Immature natural killer cell (primary cell): Measurements from ENCODE around the gene RASGEF1B. TPM values are rescaled to one million over a fixed set of nuclear protein-coding genes. Genes with fewer than 3 reads are reported as not detected.

Experiments used
- DNase-seq, 3 donors: peaks; one replicate each; pipeline ENCODE4 v3.0.0; 2022; ENCODE audit warnings: mixed read lengths in 1 of 3
- H3K27ac Mint-ChIP-seq, 6 donors: one replicate each; pipeline ENCODE4 v1.8.0; 2020; ENCODE audit warnings: mixed read lengths in 6 of 6, mild to moderate bottlenecking in 5 of 6, inconsistent platforms in 4 of 6, moderate library complexity in 3 of 6
- H3K27me3 Mint-ChIP-seq, 3 donors: one replicate each; pipeline ENCODE4 v1.8.0; 2020 to 2021; ENCODE audit warnings: low read depth in 3 of 3, mild to moderate bottlenecking in 3 of 3, mixed read lengths in 3 of 3, moderate library complexity in 3 of 3, inconsistent platforms in 1 of 3
- H3K36me3 Mint-ChIP-seq, 3 donors: one replicate each; pipeline ENCODE4 v1.8.0; 2020; ENCODE audit warnings: mixed read lengths in 3 of 3, inconsistent platforms in 2 of 3, mild to moderate bottlenecking in 2 of 3
- H3K4me1 Mint-ChIP-seq, 2 donors: one replicate each; pipeline ENCODE4 v1.8.0; 2020; ENCODE audit warnings: inconsistent platforms in 2 of 2, mild to moderate bottlenecking in 2 of 2, mixed read lengths in 2 of 2, moderate library complexity in 1 of 2
- H3K4me3 Mint-ChIP-seq, 5 donors: one replicate each; pipeline ENCODE4 v1.8.0; 2020; ENCODE audit warnings: mild to moderate bottlenecking in 5 of 5, mixed read lengths in 5 of 5, inconsistent platforms in 3 of 5, moderate library complexity in 3 of 5
- H3K9me3 Mint-ChIP-seq, 6 donors: one replicate each; pipeline ENCODE4 v1.8.0; 2020; ENCODE audit warnings: mild to moderate bottlenecking in 6 of 6, mixed read lengths in 6 of 6, inconsistent platforms in 4 of 6, moderate library complexity in 3 of 6
- polyA plus RNA-seq, 3 donors: library from polyadenylated mRNA; unstranded; fragments of 300-500 nt; fragmentation: Illumina TruSeq; gene quantifications; one replicate each; pipeline ENCODE4 v1.2.3, GENCODE V29; 2021

The RASGEF1B gene
- 10 to 100 TPM in 1 of 3 donors, 1 to 10 TPM in 2; 5.9 to 11.2 (median 7.3) TPM for polyA plus RNA-seq

DNA sequence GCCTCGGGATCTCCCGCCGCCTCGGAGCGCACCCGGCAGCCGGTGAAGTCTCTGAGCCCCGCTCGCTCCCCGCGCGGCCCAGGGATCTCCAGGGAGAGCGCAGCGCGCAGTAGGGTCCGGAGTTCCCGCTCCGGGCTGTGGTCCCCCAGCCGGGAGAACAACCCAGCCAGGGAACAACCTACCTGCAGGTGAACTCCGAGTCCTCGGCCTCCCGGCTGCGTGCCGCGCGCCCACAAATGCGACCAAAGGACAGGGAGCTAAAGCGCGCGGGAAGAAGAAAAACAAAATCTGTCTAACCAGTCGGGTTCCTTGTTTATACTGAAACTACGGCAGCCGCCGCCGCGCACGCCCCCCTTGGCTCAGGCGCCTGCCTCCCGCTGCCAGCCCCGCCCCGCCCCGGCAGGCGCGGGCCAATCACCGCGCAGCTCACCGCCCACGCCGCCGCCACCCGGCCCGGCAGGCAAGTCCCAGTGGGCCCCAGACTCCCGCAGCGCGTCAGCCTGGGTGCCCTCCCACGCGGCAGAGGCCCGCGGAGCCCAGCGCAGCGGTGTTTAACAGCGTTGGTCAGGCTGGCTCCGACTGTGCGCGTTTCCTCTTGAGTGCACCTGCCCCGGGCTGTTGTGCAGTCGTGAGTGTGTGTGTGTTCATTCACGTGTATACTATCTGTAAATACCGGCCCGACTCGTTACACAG lies at the start of gene RASGEF1B:
TSS of gene RASGEF1B (minus strand) at position 320 of the 693 bp plus-strand sequence. CDS start 12,399 bp downstream, outside the sequence.
- Mint-ChIP-seq H3K9me3 (no peaks in the 10 kb centered on the region), H3K4me3 (peak within 1 kb of the TSS; percentile 90 to 99 (median 96)), H3K27ac (peak within 1 kb of the TSS; percentile 98 to 100 (median 99)), H3K27me3 (peaks cover 10 to 24% (median 10%) of the 10 kb centered on the region in 3 donors), H3K36me3 (no peaks in the 10 kb centered on the region), H3K4me1 (peaks cover 34 to 47% of the 10 kb centered on the region in 2 donors)
- peak; percentile 96 to 97 (median 97) for DNase-seq

DNA sequence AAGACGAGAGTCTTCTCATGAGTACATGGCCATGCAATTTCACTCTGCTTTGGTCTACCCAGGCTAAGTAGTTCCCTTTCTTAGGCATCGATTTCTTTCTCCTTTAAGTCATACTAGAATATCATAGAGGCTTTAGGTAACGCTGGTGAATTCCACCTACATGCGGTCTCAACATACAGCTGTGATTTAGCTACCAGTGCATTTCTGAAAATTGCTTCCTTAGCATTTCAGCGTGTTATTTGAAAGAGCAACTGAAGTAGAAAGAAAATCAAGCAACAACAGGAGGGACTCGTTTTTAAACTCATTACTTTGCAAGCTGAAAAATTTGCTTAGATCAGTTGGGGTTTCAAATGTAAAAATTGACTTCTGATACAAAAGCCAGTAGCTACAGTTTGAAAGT lies 48.1 kb upstream of the RASGEF1B start:
- H3K4me3 Mint-ChIP-seq = no peak overlapping the region
- no peak overlapping the region for H3K27ac Mint-ChIP-seq
- no peak for DNase-seq
- peaks cover 0 to 9% of the 10 kb centered on the region in 2 donors for H3K4me1 Mint-ChIP-seq
- peaks cover 0 to 4% (median 2%) of the 10 kb centered on the region in 3 donors for H3K27me3 Mint-ChIP-seq
- H3K36me3 Mint-ChIP-seq = no peaks in the 10 kb centered on the region
- H3K9me3 Mint-ChIP-seq = no peaks in the 10 kb centered on the region

DNA sequence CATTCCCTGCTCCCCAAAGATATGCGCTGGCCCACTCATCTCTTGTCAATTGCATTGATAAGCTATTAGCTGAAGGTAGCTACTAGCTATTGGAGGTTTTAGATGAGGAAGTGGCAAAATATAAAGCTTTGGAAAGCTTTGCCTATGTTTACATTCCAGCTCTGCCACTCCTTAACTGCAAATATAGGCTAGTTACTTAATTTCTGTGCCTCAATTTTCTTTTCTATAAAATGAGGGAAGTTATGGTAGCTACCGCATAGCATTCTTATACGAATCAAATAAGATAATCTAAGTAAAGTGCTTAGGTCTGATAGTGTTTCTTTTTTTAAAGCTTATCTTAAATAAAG lies 47.7 kb upstream of the RASGEF1B start:
- Mint-ChIP-seq H3K9me3 (no peaks in the 10 kb centered on the region), H3K27ac (no peak overlapping the region), H3K4me3 (no peak overlapping the region), H3K36me3 (no peaks in the 10 kb centered on the region), H3K4me1 (peaks cover 0 to 9% of the 10 kb centered on the region in 2 donors), H3K27me3 (peaks cover 0 to 4% (median 2%) of the 10 kb centered on the region in 3 donors)
- no peak for DNase-seq

DNA sequence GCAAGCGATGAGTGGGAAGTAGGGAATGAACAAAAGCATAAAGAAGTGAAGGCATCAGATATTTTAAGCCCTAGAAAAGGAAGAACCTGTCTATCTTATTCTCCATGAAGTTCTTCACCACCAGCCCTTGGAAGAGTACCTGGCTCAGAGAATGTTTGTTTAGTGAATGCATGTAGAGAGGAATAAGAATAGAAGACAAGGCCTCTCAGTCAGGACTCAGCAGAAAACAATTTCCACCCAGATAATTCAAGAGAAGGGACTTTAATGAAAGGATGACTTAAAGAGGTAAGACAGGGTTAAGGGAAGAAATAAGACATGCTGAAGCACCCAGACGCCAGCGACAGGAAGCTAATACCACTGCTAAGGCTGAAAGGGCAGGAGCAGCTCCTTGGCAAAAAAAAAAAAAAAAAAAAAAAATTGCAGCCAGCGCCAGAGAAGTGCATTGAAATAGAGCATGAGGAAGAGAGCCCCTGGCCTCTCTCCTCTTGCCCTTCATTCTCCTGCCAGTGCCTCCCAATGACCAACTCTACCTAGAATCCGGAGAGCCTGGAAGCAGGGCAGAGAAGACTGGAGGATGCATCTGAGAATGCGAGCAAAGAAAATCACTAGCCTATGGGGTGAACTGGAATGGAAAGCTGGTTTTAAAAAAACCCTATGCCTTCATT lies 47.2 kb upstream of the RASGEF1B start:
- H3K4me3 Mint-ChIP-seq = no peak overlapping the region
- H3K27me3 Mint-ChIP-seq = peaks cover 0 to 4% (median 2%) of the 10 kb centered on the region in 3 donors
- no peaks in the 10 kb centered on the region for H3K9me3 Mint-ChIP-seq
- no peak for DNase-seq
- peaks cover 0 to 9% of the 10 kb centered on the region in 2 donors for H3K4me1 Mint-ChIP-seq
- peak overlapping the region in 1 of 6 donors; percentile 2 for H3K27ac Mint-ChIP-seq
- no peaks in the 10 kb centered on the region for H3K36me3 Mint-ChIP-seq

DNA sequence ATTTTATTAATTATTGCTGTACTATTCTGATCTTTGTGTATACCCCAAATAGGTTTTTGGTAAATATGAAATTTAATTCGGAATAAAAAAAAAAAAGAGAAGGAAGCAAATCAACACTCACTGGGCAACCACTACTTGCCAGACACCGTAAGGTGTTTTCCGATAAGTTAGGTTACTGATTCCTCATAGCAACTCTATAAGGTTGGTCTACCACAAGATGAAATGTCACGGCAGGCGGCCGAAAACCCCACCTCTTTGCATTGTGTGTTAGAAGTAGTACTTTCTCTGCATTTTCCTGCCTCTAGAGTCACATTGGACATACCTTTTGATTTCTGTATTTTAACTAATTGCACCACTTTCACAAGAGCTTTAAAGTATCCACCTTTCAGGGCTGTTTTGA lies 44.5 kb upstream of the RASGEF1B start:
- H3K9me3 Mint-ChIP-seq = no peaks in the 10 kb centered on the region
- H3K27me3 Mint-ChIP-seq = peaks cover 0 to 2% (median 0%) of the 10 kb centered on the region in 3 donors
- H3K27ac Mint-ChIP-seq = peak overlapping the region in 1 of 6 donors; percentile 2
- peaks cover 0 to 18% of the 10 kb centered on the region in 2 donors for H3K4me1 Mint-ChIP-seq
- H3K36me3 Mint-ChIP-seq = no peaks in the 10 kb centered on the region
- DNase-seq = peak in 2 of 3 donors; percentile 34 to 45
- H3K4me3 Mint-ChIP-seq = peak overlapping the region in 1 of 5 donors; percentile 14

DNA sequence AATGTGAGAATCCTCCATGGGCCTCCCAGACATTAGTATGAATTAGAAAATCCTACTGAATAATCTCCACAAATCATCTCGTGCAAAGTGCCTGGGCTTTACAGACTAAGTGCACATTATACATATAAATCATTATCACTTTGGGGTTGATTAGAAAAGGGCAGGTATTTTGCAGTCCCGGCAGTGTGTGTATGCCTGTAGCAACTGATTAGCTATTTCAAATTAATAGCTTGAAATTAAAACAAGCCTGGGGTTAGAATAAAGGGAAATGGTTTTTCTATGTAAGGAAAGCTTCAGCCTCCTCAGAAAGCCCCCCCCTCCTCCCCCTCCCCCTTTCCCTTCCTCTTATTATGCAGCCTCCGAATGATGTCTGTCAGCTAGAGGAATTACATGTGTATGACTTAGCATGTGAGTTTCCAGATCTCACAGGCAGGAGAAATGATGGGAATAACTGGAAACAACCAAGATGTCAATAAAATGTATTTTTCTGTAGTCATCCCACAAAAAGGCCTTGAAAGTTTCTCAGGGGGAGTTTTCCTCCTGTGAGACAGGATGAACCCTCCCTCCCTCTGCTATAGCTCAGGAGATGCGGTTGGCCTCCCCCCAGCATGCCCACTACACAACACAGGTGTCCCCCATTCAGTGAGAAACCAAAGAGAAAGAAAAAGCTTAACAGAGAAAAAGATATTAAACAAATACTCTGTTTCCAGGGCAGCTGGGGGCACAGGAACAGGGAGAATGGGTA lies 41.2 kb upstream of the RASGEF1B start:
- no peak for DNase-seq
- Mint-ChIP-seq H3K4me1 (peaks cover 23 to 46% of the 10 kb centered on the region in 2 donors), H3K36me3 (no peaks in the 10 kb centered on the region), H3K9me3 (no peaks in the 10 kb centered on the region), H3K4me3 (no peak overlapping the region), H3K27me3 (peaks cover 2 to 5% (median 4%) of the 10 kb centered on the region in 3 donors), H3K27ac (peak overlapping the region in 1 of 6 donors; percentile 17)

DNA sequence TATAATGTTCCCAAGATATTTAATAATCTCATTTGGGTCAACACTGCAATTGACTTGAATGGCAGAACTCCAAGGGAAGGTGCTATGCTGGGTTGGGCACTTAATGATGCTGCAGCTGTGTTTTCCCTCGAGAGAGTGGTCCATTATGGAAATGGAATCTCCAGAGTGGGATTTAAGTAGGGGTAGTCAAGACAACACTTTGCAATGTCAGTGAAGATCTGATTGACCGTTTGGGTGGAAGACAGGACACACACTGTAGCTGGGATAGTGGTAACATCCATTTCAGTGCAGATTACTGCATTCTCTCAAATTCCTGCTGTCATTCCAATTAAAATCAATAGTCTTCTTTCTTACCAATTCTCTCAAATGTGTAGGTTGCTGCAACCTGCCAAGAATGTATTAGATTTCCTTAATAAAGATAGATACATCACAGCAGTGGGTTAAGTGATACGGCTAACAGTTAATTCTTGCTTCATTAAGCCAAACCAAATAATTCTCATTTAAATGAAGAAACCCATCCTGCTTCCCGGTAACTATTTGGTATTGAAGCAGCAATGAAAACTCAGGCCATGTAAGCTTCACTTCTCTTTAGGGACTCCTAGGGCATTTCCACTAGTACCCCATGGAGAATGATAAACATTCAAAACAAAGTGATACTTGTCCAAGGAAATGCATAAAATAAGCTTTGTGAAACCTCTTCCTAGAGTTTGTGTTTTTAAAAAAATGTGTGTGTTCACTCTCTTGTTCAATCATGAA lies 40.5 kb upstream of the RASGEF1B start:
- peaks cover 27 to 51% of the 10 kb centered on the region in 2 donors for H3K4me1 Mint-ChIP-seq
- H3K27me3 Mint-ChIP-seq = peaks cover 2 to 5% (median 4%) of the 10 kb centered on the region in 3 donors
- no peak for DNase-seq
- no peaks in the 10 kb centered on the region for H3K9me3 Mint-ChIP-seq
- H3K36me3 Mint-ChIP-seq = no peaks in the 10 kb centered on the region
- H3K27ac Mint-ChIP-seq = no peak overlapping the region
- H3K4me3 Mint-ChIP-seq = no peak overlapping the region

DNA sequence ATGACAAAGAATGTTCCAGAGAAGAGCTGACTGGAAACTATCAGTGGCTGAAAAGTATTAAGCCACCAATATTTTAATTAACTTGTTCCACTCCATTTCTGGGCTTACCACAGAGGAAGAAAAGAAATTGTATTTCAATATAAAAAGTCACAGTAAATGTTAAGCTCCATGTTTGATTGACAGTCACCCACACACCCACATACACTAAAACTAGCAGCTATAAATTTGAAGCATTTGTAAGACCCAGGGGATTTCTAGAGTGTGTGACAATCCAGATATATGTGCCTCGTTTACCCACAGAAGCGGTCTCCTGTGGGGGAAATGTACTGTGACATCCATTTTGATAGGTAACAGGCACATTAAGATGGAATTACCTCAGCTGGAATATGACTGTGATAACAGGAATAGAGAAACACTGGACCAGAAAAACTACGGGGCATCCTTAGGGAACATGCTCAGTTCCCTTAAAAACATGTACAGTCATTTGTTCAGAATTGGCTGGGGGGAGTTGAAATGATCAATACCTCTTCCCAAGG lies 39.0 kb upstream of the RASGEF1B start:
- Mint-ChIP-seq H3K36me3 (no peaks in the 10 kb centered on the region), H3K4me3 (no peak overlapping the region), H3K4me1 (peaks cover 32 to 46% of the 10 kb centered on the region in 2 donors), H3K27ac (peak overlapping the region in 2 of 6 donors; percentile 21 to 59), H3K27me3 (peaks cover 2 to 4% (median 4%) of the 10 kb centered on the region in 3 donors), H3K9me3 (no peaks in the 10 kb centered on the region)
- DNase-seq = no peak

DNA sequence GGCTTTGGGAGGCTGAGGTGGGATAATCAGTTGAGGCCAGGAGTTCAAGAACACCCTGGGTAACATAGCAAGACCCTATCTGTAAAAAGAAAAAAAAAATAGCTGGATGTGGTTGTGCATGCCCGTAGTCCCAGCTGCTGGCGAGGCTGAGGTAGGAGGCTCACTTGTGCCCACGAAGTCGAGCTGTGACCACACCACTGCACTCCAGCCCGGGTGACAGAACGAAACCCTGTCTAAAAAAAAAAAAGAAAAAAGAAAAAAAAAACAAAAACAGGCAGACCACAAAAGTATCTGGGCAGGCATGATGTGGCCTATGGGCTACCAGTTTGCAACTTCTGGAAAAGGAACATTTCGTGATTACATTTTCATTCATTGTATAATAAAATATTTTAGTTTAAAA lies 38.1 kb upstream of the RASGEF1B start:
- Mint-ChIP-seq H3K27ac (peak overlapping the region in 3 of 6 donors; percentile 37 to 78 (median 65)), H3K4me3 (peak overlapping the region in 4 of 5 donors; percentile 10 to 68 (median 42)), H3K4me1 (peaks cover 41 to 55% of the 10 kb centered on the region in 2 donors)

DNA sequence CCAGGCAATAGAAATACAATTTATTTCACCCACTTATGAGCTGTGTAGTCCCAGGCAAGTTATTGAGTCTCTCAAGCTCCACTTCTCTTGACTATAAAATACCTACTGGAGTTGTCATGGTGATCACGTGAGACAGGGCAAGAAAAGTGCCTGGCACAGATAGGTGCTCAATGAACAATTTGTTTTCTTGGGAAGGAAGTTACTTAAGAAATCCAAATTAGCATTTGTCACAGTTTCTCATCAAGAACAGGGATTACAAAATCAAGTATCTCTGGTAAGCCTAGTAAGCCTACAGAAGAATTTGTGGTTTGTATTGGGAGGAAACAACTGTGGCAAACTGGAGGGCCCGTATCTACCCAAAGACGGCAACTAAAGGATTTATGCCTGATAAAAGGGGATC lies 37.5 kb upstream of the RASGEF1B start:
- Mint-ChIP-seq H3K27me3 (peaks cover 2 to 4% (median 4%) of the 10 kb centered on the region in 3 donors), H3K4me1 (peaks cover 48 to 57% of the 10 kb centered on the region in 2 donors), H3K36me3 (no peaks in the 10 kb centered on the region), H3K9me3 (no peaks in the 10 kb centered on the region), H3K27ac (peak overlapping the region in 3 of 6 donors; percentile 62 to 93 (median 79)), H3K4me3 (peak overlapping the region in 3 of 5 donors; percentile 11 to 64 (median 41))
- DNase-seq = no peak

More for the DNA sequence above, 38.1 kb upstream of the RASGEF1B start:
- peak; percentile 59 to 68 (median 66) for DNase-seq
- H3K27me3 Mint-ChIP-seq = peaks cover 2 to 4% (median 4%) of the 10 kb centered on the region in 3 donors
- H3K36me3 Mint-ChIP-seq = no peaks in the 10 kb centered on the region
- H3K9me3 Mint-ChIP-seq = no peaks in the 10 kb centered on the region

DNA sequence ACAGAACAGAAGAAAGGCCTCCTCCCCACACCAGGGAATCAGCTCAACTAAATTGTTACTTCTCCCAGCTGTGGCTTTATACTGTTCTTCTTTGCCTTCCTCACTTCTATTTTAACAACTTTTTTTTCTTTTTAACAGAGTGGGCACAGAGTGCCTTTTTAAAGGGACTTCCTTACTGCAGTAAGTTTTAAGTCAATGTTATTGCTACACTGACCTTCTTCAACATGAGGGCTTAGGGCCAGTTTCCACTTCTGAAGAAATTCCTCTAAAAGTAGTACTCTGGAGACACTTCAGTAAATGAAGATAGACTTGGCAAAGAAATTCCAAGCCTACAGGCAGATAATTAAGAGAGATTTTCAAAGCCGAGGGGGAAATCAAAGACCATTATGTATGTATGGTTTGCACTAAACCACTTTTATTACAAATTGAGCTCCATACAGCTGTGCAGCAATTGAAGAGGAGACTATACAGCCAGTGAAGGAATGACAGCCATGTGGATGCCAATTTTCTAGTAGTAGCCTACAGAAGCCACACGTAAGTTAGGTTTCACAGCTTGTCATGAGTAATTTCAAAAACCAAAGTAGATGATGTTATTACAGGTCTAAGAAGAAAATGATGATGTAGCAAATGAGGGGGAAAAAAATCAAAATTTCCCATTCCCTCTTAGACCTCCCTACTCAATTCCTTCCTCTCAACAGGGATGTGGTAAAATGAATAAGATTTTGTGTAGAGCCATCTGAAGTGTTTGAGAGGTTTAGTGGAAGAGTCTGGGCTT lies 36.9 kb upstream of the RASGEF1B start:
- H3K27me3 Mint-ChIP-seq = peaks cover 2 to 6% (median 4%) of the 10 kb centered on the region in 3 donors
- no peaks in the 10 kb centered on the region for H3K36me3 Mint-ChIP-seq
- peak overlapping the region in 5 of 6 donors; percentile 12 to 93 (median 77) for H3K27ac Mint-ChIP-seq
- H3K4me1 Mint-ChIP-seq = peaks cover 49 to 56% of the 10 kb centered on the region in 2 donors
- DNase-seq = peak in 1 of 3 donors; percentile 9
- H3K9me3 Mint-ChIP-seq = no peaks in the 10 kb centered on the region
- peak overlapping the region; percentile 1 to 64 (median 11) for H3K4me3 Mint-ChIP-seq

DNA sequence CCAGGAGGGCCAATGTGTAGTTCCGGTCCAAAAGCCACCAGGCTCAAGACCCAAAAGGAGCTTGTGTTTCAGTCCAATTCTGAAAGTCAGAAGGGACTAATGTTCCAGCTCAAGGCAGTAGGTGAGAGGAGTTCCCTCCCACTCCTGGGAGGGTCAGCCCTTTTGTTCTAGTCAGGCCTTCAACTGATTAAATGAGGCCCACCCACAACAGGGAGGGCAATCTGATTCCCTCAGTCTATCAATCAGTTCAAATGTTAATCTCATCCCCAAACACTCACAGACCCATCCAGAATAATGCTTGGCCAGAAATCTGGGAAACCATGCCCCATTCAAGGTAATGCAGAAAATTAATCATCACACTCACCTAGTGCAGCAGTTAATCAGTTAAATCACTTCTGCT lies 35.8 kb upstream of the RASGEF1B start:
- Mint-ChIP-seq H3K4me1 (peaks cover 49% of the 10 kb centered on the region in 2 donors), H3K36me3 (no peaks in the 10 kb centered on the region), H3K4me3 (no peak overlapping the region), H3K9me3 (no peaks in the 10 kb centered on the region), H3K27ac (peak overlapping the region in 3 of 6 donors; percentile 19 to 93 (median 65)), H3K27me3 (peaks cover 2 to 6% (median 4%) of the 10 kb centered on the region in 3 donors)
- no peak for DNase-seq
